K562 (cell line): ENCODE measurements around the gene IDH3G.

Source experiments
- CEBPB ChIP-seq: fragments of 450-650 bp; IDR thresholded peaks from 2 replicates; pipeline ENCODE4 v1.6.1; 2016; ENCODE audit warnings: missing genetic modification characterization, missing compliant biosample characterization
- EZH2 ChIP-seq: IDR thresholded peaks from 2 replicates; pipeline ENCODE4 v1.6.1; 2012; ENCODE audit warnings: low read depth, mild to moderate bottlenecking, inconsistent platforms, low read length, borderline replicate concordance
- GATAD2A ChIP-seq: fragments of 450-650 bp; IDR thresholded peaks from 2 replicates; pipeline ENCODE4 v1.6.1; 2017
- PHB2 ChIP-seq: fragments of 450-650 bp; IDR thresholded peaks from 2 replicates; pipeline ENCODE4 v1.6.1; 2017; ENCODE audit warnings: low read depth
- POLR2A ChIP-seq: fragments of 450-650 bp; conservative IDR thresholded peaks from 2 replicates; pipeline ENCODE4 v1.6.1; 2016
- ZNF583 ChIP-seq: fragments of 250-450 bp; sonication (Bioruptor Pico); IDR thresholded peaks from 2 replicates; pipeline ENCODE4 v1.4.0; 2020
- TF ChIP-seq, protein P1 (sequence below): fragments of 250-450 bp; sonication (Bioruptor Pico); IDR thresholded peaks from 2 replicates; pipeline ENCODE4 v1.5.0; 2021

DNA sequence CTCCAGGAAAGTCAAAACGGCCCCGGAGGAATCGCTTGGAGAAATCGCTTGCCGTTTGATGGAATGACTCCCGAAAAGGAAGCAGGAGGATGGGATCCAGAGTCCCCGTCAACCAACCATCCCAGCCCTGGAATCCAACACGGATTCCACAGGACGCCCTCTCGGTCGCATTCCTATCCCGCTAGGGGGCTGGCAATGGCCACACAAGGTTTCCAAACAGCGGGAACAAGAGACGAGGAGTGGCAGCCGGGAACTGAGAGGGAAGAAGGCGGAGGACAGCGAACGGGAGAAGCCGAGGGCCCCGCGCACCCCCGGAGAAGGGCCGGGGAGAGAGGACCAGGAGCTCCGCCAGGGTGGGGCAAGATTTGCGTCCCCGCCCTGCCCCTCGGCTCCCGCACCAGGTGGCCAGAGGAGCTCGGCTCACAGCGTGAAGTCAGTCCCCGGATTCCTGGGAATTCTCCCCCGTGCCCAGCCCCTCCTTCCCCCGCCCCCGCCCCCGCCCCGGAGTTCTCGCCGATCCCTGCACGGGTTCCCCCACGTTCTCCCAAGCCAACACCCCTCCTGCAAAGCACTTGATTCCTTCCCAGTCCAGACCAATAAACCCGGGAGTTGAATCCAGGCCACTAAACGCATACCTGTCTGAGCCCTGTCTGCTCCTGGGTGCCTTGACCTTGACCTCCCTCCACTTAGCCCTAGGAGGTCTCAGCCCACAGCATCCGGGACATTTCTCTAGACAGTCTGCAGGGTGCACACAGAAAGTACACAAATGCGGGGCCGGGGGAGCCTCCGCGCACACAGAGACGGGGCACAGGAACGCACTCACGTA is 34.8 kb upstream of the IDH3G start:
- TF ChIP-seq, protein P1, sequence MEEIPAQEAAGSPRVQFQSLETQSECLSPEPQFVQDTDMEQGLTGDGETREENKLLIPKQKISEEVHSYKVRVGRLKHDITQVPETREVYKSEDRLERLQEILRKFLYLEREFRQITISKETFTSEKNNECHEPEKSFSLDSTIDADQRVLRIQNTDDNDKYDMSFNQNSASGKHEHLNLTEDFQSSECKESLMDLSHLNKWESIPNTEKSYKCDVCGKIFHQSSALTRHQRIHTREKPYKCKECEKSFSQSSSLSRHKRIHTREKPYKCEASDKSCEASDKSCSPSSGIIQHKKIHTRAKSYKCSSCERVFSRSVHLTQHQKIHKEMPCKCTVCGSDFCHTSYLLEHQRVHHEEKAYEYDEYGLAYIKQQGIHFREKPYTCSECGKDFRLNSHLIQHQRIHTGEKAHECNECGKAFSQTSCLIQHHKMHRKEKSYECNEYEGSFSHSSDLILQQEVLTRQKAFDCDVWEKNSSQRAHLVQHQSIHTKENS = no peak
- TF ChIP-seq PHB2 (no peak), POLR2A (no peak), ZNF583 (no peak), EZH2 (no peak), CEBPB (no peak), GATAD2A (no peak)
